Caki2 (cell line): Measurements from ENCODE around the gene NTM. TPM values are rescaled to one million over a fixed set of nuclear protein-coding genes. Genes with fewer than 3 reads are reported as not detected.

Experiments used
- DNase-seq: peaks from one replicate; pipeline ENCODE4 v3.0.0-alpha.2; 2015; ENCODE audit warnings: low read depth
- in situ Hi-C: cut with HindIII; loops from 2 replicates; pipeline ENCODE4 v1.10.0; 2016; ENCODE audit warnings: low sequenced_read_pairs, low pct_unique_long_range_greater_than_20kb, mixed read lengths
- total RNA-seq: library from RNA; depleted of rRNA; stranded (reverse); fragments of >200 nt; shearing (Covaris generic); gene quantifications from 2 replicates; pipeline ENCODE4 v1.2.3, GENCODE V29; 2014; ENCODE audit warnings: low replicate concordance

The NTM gene
- total RNA-seq, 1 experiment from 2014 or later: not detected

DNA sequence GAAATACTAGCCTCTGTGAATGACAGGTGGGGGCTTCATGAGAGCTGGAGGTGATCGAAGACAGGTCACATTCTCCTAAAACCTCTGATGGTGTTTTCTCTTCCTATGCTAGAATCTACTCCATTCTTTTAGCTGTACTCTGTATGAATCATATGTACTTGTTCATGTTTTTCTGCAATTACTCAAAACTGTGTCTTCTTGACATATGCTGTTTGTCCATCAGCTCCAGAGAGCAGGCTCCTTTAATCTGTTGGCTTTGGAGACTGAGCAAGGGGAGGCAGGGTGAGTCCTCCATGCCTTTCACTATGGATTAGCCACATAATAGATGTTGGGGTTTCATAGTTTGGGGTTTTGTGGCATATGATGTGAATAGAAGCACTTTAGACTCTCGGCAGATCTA, 598.8 kb downstream of the NTM start:
- no peak for DNase-seq
- in situ Hi-C loops: no loop called here

DNA sequence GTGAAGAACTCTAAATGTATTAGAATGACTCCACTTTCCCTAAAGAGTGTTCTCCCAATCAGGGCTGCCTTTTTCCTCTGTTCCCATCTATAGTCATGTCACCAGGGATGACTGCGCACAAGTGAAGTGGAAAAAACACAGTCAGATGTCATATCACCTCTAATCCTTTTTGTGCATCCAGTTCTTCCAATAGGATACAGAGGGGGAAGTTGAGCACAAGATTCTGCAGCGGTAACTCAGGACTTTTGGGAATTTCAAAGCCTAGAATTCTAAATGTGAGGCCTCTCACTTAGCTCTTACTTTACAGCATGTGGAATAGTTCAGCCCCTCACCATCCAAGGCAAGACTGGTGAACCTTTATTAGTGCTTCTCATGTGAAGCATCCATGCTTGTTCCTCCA, 602.6 kb downstream of the NTM start:
- no peak for DNase-seq
- in situ Hi-C loops: no loop called here

DNA sequence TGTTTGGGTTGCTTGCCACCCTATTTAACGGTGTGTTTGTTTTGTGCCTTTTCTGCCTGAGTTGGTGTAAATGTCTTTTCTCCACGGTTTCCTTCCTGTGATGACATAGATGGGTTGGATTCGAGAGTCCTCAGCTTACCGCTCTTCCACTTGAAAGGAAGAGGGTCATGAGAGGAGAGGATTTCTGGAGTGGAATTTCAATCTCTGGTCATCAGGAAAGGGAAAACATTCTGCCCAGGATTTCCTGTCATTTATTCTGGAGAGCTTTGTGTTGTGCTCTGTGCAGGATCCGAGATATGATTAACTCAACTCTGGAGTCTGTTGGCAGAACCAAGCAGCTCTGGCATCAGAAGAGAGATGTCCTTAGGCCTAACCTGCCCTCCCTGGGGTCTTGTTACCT, 605.2 kb downstream of the NTM start:
- in situ Hi-C loops: no loop called here

DNA sequence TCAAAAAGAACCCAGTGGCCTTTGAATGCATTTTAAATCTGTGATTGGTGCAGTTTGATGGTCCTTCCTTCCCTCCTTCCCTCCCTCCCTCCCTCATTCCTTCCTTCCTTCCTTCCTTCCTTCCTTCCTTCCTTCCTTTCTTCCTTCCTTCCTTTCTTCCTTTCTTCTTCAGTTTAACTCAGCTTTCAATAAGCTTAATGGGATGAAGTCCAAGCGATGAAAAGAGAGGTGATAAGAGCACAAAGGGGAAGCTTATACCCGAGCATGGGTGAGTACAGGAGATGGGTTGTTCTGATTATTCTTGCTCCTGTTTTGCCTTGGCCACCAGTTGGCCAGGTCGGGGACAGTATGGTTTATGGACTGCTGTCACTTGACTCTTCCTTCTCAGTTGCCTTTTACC, 605.6 kb downstream of the NTM start:
- in situ Hi-C loops: no loop called here
- no peak for DNase-seq

More for the DNA sequence above, 605.2 kb downstream of the NTM start:
- DNase-seq: no peak

DNA sequence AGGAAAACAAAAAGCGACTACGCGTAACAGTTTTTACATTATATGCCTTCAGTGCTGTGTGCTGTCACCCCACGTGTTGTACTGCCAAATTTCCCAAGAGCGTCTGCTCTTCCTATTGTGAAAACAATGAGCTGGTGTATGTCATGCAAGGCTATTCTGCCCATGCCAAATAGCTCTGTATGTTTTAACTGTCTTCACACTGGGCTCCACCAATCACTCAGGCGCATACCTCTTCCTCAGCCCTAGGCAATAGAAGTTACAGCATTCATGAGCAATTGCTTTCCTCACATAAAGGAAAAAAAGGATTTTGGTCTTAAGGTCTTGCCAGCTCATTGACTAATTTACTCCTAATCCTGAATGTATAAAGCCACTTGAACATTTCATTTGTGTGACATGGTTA, 606.8 kb downstream of the NTM start:
- in situ Hi-C loops: no loop called here

DNA sequence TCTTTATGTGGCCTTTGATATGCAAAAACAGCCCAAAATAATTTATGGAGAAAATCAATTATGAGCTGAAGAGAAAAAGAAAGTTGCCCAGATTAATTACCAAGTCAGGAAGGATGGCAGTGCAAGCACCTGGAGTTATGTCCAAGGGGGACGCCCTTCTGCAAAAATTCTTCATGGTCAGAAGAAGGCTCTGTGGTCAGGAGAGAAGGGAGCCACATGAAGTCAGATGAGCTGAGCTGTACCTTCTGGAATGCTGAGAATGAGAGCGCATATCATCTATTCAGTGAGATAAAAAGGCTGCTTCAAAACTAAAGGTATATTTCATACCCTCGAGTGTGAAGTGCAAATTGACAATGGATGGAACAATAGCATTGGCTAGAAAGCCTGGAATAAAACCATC, 607.4 kb downstream of the NTM start:
- no peak for DNase-seq
- in situ Hi-C loops: no loop called here

More for the DNA sequence above, 606.8 kb downstream of the NTM start:
- no peak for DNase-seq

DNA sequence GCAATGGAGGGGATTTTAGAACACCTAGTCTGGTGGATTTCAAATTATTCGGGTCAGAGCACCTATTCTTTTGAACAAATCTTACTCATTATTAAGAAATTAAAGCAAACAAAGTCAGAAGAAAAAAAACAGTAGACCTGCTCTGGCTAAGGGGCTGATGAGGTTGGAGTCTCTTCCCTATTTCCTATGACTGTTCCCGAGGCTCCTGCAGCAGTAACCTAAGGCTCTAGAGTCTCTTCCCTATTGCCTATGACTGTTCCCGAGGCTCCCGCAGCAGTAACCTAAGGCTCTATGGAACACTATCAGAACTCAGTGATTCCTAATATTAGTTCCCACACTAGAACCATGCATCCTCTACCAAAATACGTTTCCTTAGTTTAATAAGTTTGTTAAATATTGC, 607.9 kb downstream of the NTM start:
- DNase-seq: no peak
- in situ Hi-C loops: no loop called here

DNA sequence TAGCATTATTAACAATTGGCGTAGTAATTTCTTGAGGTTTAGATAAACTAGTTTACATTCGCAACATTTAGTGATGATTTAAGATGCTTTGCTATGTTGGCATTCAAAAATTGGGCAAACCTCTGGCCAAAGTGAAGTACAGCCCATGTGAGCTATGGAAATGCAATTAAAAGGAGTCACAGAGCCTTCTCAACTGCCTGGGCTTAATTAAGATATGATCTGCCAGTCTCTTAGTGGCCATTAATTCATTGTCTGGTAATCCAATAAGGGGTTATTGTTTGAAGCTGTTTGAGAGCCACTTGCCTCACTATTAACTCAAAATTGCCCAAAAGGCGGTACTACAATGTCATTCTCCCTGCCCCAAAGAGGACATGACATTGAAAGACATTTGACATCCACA, 608.9 kb downstream of the NTM start:
- no peak for DNase-seq
- in situ Hi-C loops: no loop called here

DNA sequence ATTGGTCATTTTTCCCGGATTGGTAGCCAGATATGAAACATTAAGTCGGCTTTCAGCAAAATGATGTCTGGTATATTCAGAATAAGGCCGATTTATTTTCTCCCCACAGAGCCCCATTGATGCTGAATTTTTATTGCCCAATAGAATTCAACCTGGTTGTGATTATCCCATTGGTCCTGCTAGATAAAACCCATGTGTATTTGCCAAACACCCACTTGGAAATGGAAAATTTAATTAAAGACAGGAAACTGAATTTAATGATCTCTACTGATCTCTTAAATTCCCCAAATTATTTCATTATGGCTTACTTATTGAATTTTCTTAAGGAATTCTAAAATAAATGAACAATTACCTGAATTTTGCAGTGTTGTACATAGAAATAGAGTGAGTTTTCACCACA, 609.8 kb downstream of the NTM start:
- no peak for DNase-seq
- in situ Hi-C loops: no loop called here

DNA sequence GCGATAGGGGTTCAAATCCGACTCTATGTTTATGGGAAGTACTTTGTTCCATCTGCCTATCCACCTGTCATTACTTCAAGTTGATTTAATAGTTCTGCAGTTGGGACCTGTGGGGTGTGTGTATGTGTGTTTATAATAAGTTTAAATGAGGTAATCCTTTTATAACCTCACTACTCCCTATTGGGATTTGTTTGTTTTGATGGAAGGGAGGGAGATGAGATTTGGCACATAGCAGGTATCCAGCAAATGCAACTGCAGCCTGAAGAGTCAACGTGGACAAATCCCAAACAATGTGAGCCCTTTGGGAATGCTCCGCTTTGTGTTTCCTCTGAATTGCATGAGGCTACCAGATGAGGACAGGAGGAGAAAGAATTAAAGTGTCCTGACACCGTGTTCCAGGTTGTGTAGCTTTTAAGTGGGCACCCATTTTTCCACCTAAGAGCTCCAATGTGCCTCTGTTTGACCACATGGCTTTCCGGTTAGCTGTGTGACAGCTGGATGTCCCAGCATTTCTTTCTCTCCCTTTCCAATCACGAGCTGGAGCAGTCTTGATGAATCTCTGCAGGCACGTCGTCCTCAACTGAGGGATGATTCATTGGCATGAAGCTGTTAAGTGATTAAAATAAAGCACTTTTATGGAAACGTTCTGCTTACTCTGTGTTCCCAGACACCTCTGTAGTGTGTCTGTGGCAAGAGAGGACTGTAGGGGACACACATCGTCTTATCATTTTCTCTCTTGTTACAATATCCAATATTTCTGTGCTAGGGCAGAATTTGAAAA, 610.7 kb downstream of the NTM start:
- no peak for DNase-seq
- in situ Hi-C loops: no loop called here

DNA sequence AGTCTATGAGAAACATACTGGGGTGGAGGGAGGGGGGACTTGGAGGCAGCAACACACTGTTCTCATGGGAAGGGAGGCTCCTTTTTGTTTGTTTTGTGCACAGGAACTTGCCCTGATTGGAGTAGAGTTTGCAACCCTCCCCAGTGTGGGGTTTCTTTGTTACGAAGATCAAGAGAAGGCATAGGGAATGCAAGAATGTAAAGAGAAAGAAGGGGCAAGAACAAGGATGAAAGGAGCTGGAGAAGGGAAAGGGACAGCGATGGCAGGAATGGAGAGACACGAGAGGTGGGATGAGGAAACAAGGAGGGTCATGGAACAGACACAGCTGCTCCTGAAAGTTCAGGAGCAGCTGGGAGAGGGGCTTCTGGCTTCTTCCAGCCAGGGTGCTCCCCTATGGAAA, 611.7 kb downstream of the NTM start:
- in situ Hi-C loops: no loop called here
- DNase-seq: no peak

DNA sequence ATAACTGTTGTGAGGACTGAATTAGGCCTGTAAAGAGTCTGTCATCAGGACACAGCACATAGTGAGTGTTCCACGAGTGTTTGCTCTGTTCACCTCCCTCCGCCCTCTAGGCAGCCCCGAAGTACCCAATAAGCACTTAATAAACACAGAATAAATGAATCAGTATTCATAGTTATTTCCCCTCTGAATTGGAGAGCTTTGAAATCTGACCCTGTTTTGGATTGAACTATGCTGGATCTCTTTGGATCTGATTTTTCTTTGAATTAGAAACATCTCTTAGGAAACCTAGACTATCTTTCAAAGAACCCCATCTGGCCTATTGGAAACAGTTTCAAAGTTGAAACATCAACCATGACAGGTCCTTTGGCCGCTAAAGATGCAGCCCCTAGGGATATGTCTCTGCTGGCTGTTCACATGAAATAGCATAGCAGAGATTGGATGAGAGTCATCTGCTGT, 615.5 kb downstream of the NTM start:
- no peak for DNase-seq
- in situ Hi-C loops: no loop called here

DNA sequence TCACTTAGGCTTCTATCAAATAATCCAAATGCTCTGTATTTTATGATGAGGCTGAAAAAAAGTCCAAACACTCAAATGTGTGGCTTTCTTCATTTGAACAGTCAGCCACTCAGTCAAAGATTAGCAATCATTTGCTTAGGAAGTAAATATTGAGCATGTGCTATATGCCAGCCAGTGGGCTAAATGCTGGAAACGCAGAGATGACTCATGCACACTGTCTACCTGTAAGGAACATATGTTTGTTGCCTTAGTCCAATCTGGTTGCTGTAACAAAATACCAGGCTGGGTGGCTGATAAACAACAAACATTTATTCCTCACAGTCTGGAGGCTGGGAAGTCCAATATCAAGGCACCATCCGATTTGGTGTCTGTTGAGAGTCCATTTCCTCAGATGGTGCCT, 617.3 kb downstream of the NTM start:
- in situ Hi-C loops: no loop called here
- no peak for DNase-seq

DNA sequence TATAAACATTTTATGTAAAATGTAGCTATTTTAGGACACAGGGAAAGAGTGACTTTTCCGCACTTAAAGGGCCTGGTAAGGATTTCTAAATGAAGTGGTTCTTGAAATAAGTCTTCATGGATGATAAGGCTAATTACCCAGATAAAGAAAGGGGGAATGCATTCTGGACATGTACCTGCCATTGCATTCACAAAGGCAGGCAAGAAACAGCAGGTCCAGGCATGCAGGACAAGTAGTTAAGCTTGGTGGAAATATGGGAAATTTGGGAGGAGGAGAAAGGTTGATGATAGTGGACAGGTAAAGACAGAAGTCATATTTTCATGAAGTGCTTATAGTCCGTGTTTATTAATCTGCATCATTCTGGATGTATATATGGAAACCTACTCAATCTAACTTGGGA, 621.2 kb downstream of the NTM start:
- in situ Hi-C loops: no loop called here
- no peak for DNase-seq

DNA sequence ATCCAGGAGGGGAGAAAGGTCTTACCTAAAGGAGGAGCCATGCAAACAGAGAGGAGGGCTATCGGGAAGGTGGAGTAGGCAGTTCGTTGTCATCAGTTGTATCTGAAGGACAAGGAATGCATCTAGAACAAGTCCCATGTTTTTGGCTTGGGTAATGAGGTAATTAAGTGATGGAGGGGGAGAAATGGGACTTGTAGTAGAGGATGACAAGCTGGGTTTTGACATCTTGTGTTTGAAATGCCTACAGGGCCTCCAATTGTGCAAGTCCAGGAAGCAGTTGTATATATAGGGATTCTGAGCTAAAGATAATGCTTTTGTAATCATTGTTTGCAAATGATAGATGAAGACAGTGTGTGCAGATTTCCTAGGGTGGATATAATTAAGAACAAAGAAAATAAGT, 622.8 kb downstream of the NTM start:
- in situ Hi-C loops: no loop called here
- no peak for DNase-seq

DNA sequence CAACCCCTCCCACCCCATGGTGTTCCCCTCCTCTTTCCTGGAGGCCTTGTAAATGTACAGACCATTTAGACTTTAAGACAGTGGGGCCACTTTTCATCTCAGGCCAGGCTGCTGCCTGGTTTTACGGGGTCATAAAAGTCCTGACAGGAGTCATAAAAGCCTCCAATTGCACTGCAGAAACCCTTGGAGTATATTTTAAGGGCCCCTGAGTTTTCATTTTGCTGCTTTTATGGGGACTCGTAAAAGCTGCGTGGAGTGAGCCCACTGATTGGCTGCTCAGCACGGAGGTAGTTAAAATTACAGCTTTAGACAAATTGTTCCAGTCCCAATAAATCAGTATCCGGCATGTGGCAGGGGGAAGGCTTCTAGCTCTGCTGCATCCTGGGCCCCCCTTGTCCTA, 627.6 kb downstream of the NTM start:
- DNase-seq: no peak
- in situ Hi-C loops: no loop called here

DNA sequence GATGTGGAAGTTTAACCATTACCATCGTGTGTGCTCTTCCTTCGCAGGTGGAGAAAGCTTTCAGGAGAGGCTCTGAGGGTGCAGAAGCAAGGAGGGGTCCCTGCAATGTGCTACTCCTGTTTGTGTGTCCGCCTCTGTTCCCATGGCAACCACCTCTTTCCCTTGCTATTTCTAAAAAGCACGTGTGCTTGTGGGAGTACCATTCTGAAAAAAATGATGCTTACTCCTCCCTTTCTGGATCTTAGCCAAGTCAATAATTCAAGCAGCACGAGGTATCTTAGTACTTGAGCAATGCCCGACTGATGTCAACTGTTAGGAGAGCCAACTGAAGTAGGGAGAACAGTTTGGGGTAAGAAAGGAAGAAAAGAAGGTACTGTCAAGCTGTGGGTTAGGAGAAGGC, 628.7 kb downstream of the NTM start:
- in situ Hi-C loops: no loop called here
- DNase-seq: no peak

DNA sequence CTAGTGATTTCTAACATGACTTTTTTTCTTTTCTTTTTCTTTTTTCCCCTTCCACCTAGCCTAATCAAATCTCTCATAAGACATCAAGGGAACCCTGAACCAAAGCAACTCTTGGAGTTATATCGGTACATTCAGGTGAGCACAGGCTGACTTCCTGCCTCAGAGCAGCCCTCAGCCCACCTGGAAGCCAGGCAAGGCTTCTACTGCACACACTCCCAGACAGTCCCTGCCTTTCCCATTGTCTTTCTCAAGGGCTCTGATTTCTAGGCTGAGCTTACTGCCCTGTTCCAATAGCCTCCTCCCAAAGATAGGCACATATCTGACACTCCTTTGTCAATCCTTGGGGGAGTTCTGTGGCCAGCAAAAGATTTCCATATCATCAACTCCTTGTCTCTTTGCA, 629.5 kb downstream of the NTM start:
- DNase-seq: no peak
- in situ Hi-C loops: no loop called here

DNA sequence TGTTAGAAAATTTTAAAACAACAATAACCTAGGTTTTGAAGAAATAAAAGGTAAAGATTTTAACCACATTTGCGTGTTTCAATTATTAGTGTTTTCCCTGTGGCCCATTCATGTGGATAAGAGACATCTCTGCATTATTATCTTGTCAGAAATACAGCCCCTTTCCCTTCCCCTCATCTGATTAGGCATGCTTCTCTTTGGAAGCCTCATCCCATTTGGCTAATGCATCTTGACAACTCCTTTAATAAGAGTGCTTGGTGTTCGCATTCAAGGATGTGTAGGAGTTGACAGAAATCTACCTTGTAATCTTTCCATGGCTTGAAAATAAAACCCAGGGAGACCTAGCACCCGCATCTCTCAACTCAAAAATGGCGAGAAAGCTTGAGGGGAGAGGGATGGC, 635.5 kb downstream of the NTM start:
- no peak for DNase-seq
- in situ Hi-C loops: no loop called here

DNA sequence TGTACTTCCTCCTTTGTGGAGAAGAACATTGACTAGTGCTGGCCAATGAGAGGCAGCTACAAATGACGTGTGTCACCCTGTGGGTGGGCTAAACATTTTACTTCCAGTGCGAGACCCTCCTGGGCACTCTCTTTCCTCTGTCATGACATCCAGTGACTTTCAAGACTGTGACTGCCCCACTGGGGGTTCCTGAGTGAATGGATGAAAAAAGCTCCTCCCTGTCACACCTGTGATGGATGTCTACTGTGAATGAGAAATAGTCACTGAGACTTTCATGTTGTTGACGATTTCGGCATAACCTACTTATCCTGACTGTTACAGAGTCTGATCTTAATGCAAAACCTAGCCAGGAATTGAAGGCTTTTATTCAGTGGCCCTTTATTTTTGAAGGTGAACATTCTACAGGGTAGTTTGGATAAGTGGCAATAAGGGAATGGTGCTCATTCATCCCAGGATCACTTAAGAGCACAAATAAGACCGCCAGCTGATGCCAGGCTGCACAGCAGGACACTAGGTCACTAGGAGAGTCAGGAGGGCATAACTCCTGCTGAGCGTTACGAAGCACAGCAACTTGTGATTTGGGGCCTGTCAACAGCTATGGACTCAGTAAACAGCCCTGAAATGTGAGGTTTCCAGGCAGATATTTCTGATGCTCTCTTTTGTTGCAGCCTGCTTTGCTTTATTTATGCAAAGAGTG, 636.6 kb downstream of the NTM start:
- in situ Hi-C loops: no loop called here
- DNase-seq: no peak
